Erythroblast (primary cell): ENCODE measurements around the gene RBM28.

Experiments
- GATA1 ChIP-seq: IDR thresholded peaks from 2 replicates; pipeline ENCODE4 v1.6.1; 2011; ENCODE audit warnings: low read depth, mild to moderate bottlenecking, control low read depth, low read length, moderate library complexity
- POLR2A ChIP-seq: IDR thresholded peaks from 2 replicates; pipeline ENCODE4 v1.6.1; 2011; ENCODE audit warnings: mild to moderate bottlenecking, low read length

- TF ChIP-seq POLR2A (no peak), GATA1 (no peak)
These were observed 76.1 kb downstream of the RBM28 start for GRCh38 chr7:128267595-128267924.
